ENCODE results near the gene NOD2. TPM values are rescaled to one million over a fixed set of nuclear protein-coding genes. Genes with fewer than 3 reads are reported as not detected.

NOD2 gene
- total and polyA plus RNA-seq, 4 donors, result 2.1 to 14.1 (median 5.9) TPM

GRCh38 chr16:50667497-50668367 is 25.7 kb upstream of the NOD2 start:
- no peak for TF ChIP-seq CTCF (IDR thresholded peaks at IDR 0.05; ENCODE audit: control extremely low read depth, extremely low read depth)
- 88 to 89% methylated on average over 21 of the region's 21 CpGs for WGBS, 2 donors
- H3K27ac ChIP-seq (ENCODE audit: low read depth in 1 of 2, low read length in 1 of 2), result peak overlapping the region in 1 of 2 donors; percentile 53
- no peak overlapping the region for H3K9ac ChIP-seq (ENCODE audit: insufficient read depth in 1 of 2, low read length in 2 of 2)
- no peak for DNase-seq
- no peaks in the 10 kb centered on the region for H3K27me3 ChIP-seq (ENCODE audit: control insufficient read depth in 3 of 3, insufficient read depth in 3 of 3, low read length in 2 of 3)
- peaks cover 0 to 13% (median 5%) of the 10 kb centered on the region in 5 donors for H3K4me1 ChIP-seq (ENCODE audit: control insufficient read depth in 5 of 5, insufficient read depth in 5 of 5, low read length in 5 of 5)
- peaks cover 0 to 12% (median 0%) of the 10 kb centered on the region in 4 donors for H3K36me3 ChIP-seq (ENCODE audit: control insufficient read depth in 4 of 4, insufficient read depth in 4 of 4, low read length in 4 of 4)
- H3K4me3 ChIP-seq, result no peak overlapping the region
- peaks cover 2 to 18% (median 7%) of the 10 kb centered on the region in 4 donors for H3K9me3 ChIP-seq (ENCODE audit: control insufficient read depth in 4 of 4, insufficient read depth in 3 of 4, low read length in 3 of 4)
- ATAC-seq (ENCODE audit: insufficient read depth, low FRiP score), result no peak

- peaks cover 0 to 14% (median 1%) of the 10 kb centered on the region in 4 donors for H3K36me3 ChIP-seq (ENCODE audit: control insufficient read depth in 4 of 4, insufficient read depth in 4 of 4, low read length in 4 of 4)
- 57 to 60% methylated on average over 5 of the region's 5 CpGs for WGBS, 2 donors
- H3K4me1 ChIP-seq (ENCODE audit: control insufficient read depth in 5 of 5, insufficient read depth in 5 of 5, low read length in 5 of 5), result peaks cover 0 to 13% (median 5%) of the 10 kb centered on the region in 5 donors
- ATAC-seq (ENCODE audit: insufficient read depth, low FRiP score) (no peak), DNase-seq (peak; percentile 37 to 63 (median 51))
- H3K27ac ChIP-seq (ENCODE audit: low read depth in 1 of 2, low read length in 1 of 2), result peak overlapping the region in 1 of 2 donors; percentile 33
- no peak overlapping the region for H3K4me3 ChIP-seq
- TF ChIP-seq CTCF (IDR thresholded peaks at IDR 0.05; ENCODE audit: control extremely low read depth, extremely low read depth), result no peak
- no peak overlapping the region for H3K9ac ChIP-seq (ENCODE audit: insufficient read depth in 1 of 2, low read length in 2 of 2)
- H3K9me3 ChIP-seq (ENCODE audit: control insufficient read depth in 4 of 4, insufficient read depth in 3 of 4, low read length in 3 of 4), result peaks cover 2 to 19% (median 9%) of the 10 kb centered on the region in 4 donors
- no peaks in the 10 kb centered on the region for H3K27me3 ChIP-seq (ENCODE audit: control insufficient read depth in 3 of 3, insufficient read depth in 3 of 3, low read length in 2 of 3)
Observed at GRCh38 chr16:50668368-50669008, 24.9 kb upstream of the NOD2 start.

GRCh38 chr16:50669741-50670140 is 23.7 kb upstream of the NOD2 start:
- H3K4me1 ChIP-seq (ENCODE audit: control insufficient read depth in 5 of 5, insufficient read depth in 5 of 5, low read length in 5 of 5), result peaks cover 0 to 13% (median 5%) of the 10 kb centered on the region in 5 donors
- H3K9me3 ChIP-seq (ENCODE audit: control insufficient read depth in 4 of 4, insufficient read depth in 3 of 4, low read length in 3 of 4), result peaks cover 2 to 20% (median 10%) of the 10 kb centered on the region in 4 donors
- ATAC-seq (ENCODE audit: insufficient read depth, low FRiP score) (no peak), DNase-seq (no peak)
- H3K4me3 ChIP-seq, result no peak overlapping the region
- H3K27me3 ChIP-seq (ENCODE audit: control insufficient read depth in 3 of 3, insufficient read depth in 3 of 3, low read length in 2 of 3), result no peaks in the 10 kb centered on the region
- no peak overlapping the region for H3K27ac ChIP-seq (ENCODE audit: low read depth in 1 of 2, low read length in 1 of 2)
- no peak overlapping the region for H3K9ac ChIP-seq (ENCODE audit: insufficient read depth in 1 of 2, low read length in 2 of 2)
- 97 to 98% methylated on average over 4 of the region's 4 CpGs for WGBS, 2 donors
- no peak for TF ChIP-seq CTCF (IDR thresholded peaks at IDR 0.05; ENCODE audit: control extremely low read depth, extremely low read depth)
- peaks cover 0 to 14% (median 1%) of the 10 kb centered on the region in 4 donors for H3K36me3 ChIP-seq (ENCODE audit: control insufficient read depth in 4 of 4, insufficient read depth in 4 of 4, low read length in 4 of 4)
